DMS114 treated with DMSO at 0.1 percent for 48 hours (cell line): Measurements from ENCODE around the gene SERGEF.

Source experiments
- DNase-seq: peaks from one replicate; lab custom pipeline; 2025; ENCODE audit not compliant: unreplicated experiment; lab: John Stamatoyannopoulos, UW

SERGEF gene

GRCh38 chr11:17865765-17866428 lies 146.9 kb downstream of the SERGEF start:
- no peak for DNase-seq

GRCh38 chr11:17864478-17864941 lies 148.3 kb downstream of the SERGEF start:
- DNase-seq: no peak

- DNase-seq: no peak
These were observed 151.7 kb downstream of the SERGEF start for GRCh38 chr11:17861036-17861755.

GRCh38 chr11:17859552-17859951 lies 153.3 kb downstream of the SERGEF start:
- DNase-seq: no peak

- no peak for DNase-seq
These were observed 157.1 kb downstream of the SERGEF start for GRCh38 chr11:17855531-17856290.

GRCh38 chr11:17853280-17853679 lies 159.6 kb downstream of the SERGEF start:
- no peak for DNase-seq

GRCh38 chr11:17852246-17852645 lies 160.6 kb downstream of the SERGEF start:
- no peak for DNase-seq

- DNase-seq: no peak
These were observed 161.2 kb downstream of the SERGEF start for GRCh38 chr11:17851697-17852096.

GRCh38 chr11:17850336-17850735 lies 162.5 kb downstream of the SERGEF start:
- DNase-seq: no peak

- DNase-seq: no peak
These were observed 164.1 kb downstream of the SERGEF start for GRCh38 chr11:17848715-17849114.

GRCh38 chr11:17846852-17847453 lies 165.9 kb downstream of the SERGEF start:
- DNase-seq: no peak

- no peak for DNase-seq
These were observed 167.4 kb downstream of the SERGEF start for GRCh38 chr11:17845431-17845881.

GRCh38 chr11:17840101-17840548 lies 172.7 kb downstream of the SERGEF start:
- DNase-seq: no peak

- no peak for DNase-seq
These were observed 173.4 kb downstream of the SERGEF start for GRCh38 chr11:17839450-17839849.

GRCh38 chr11:17838102-17838501 lies 174.7 kb downstream of the SERGEF start:
- no peak for DNase-seq

- no peak for DNase-seq
These were observed 181.0 kb downstream of the SERGEF start for GRCh38 chr11:17831883-17832282.

GRCh38 chr11:17831228-17831627 lies 181.6 kb downstream of the SERGEF start:
- DNase-seq: no peak

GRCh38 chr11:17828311-17828751 lies 184.5 kb downstream of the SERGEF start:
- no peak for DNase-seq

- no peak for DNase-seq
These were observed 185.8 kb downstream of the SERGEF start for GRCh38 chr11:17827006-17827405.

GRCh38 chr11:17822401-17822781 lies 190.5 kb downstream of the SERGEF start:
- no peak for DNase-seq
